ENCODE results near the gene BCAP29. TPM values are rescaled to one million over a fixed set of nuclear protein-coding genes. Genes with fewer than 3 reads are reported as not detected.

The BCAP29 gene
- total RNA-seq, 1 experiment from 2014 or later = 43.2 TPM

- TF ChIP-seq, protein P1, sequence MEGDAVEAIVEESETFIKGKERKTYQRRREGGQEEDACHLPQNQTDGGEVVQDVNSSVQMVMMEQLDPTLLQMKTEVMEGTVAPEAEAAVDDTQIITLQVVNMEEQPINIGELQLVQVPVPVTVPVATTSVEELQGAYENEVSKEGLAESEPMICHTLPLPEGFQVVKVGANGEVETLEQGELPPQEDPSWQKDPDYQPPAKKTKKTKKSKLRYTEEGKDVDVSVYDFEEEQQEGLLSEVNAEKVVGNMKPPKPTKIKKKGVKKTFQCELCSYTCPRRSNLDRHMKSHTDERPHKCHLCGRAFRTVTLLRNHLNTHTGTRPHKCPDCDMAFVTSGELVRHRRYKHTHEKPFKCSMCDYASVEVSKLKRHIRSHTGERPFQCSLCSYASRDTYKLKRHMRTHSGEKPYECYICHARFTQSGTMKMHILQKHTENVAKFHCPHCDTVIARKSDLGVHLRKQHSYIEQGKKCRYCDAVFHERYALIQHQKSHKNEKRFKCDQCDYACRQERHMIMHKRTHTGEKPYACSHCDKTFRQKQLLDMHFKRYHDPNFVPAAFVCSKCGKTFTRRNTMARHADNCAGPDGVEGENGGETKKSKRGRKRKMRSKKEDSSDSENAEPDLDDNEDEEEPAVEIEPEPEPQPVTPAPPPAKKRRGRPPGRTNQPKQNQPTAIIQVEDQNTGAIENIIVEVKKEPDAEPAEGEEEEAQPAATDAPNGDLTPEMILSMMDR (IDR thresholded peaks at IDR 0.05 in 2 of 3, conservative IDR thresholded peaks at IDR 0.05 in 1 of 3; ENCODE audit: borderline replicate concordance in 1 of 3, insufficient read depth in 1 of 3, low read depth in 2 of 3, low read length in 2 of 3) = no peak
Measured at GRCh38 chr7:107652642-107653041, 72.6 kb downstream of the BCAP29 start (continued).

GRCh38 chr7:107658467-107658866 lies 78.4 kb downstream of the BCAP29 start:
- no TSS peak for BruUV-seq (replicated peaks)
- no peaks in the 10 kb centered on the region for H4K20me1 ChIP-seq (ENCODE audit: insufficient read depth)
- H3K9me2 ChIP-seq (ENCODE audit: insufficient read depth) = no peaks in the 10 kb centered on the region
- H3K27me3 ChIP-seq (ENCODE audit: insufficient read depth, low read length) = no peaks in the 10 kb centered on the region
- H3K4me1 ChIP-seq (ENCODE audit: control insufficient read depth in 1 of 2, insufficient read depth in 2 of 2, low read length in 2 of 2) = peaks cover 0 to 16% of the 10 kb centered on the region in 2 experiments; a peak in 2 of 4 replicates
- no peak for ATAC-seq
- H3K4me2 ChIP-seq (ENCODE audit: low read length) = no peak overlapping the region
- DNase-seq (ENCODE audit: low read depth, low spot score) = no peak
- ChIA-PET POLR2A (no interaction called here), RAD21 (ENCODE audit: low non-redundant PET in 1 of 2, low total read pairs in 2 of 2, uncharacterized antibody in 2 of 2, unreplicated experiment in 2 of 2) (no interaction called here), CTCF (no interaction called here)
- H3K9me3 ChIP-seq (ENCODE audit: control insufficient read depth in 1 of 2, insufficient read depth in 1 of 2, low read depth in 1 of 2, low read length in 2 of 2) = no peaks in the 10 kb centered on the region
- no peaks in the 10 kb centered on the region for H3K36me3 ChIP-seq (ENCODE audit: control insufficient read depth in 1 of 2, insufficient read depth in 2 of 2, low read length in 2 of 2)
- intact Hi-C loops (cut with micrococcal nuclease) = no loop called here
- no peak overlapping the region for H2AFZ ChIP-seq (ENCODE audit: low read depth, low read length, poor library complexity, severe bottlenecking)
- no peak overlapping the region for H3K9ac ChIP-seq (ENCODE audit: low read length)
- H3K4me3 ChIP-seq (replicated peaks in 1 of 2; ENCODE audit: low read depth in 1 of 2, low read length in 2 of 2) = no peak overlapping the region
- H3K79me2 ChIP-seq (ENCODE audit: insufficient read depth, low read length) = no peaks in the 10 kb centered on the region
- no peak overlapping the region for H3K27ac ChIP-seq (ENCODE audit: low read depth, low read length)
- TF ChIP-seq EZH2phosphoT487 (IDR thresholded peaks at IDR 0.05; ENCODE audit: borderline replicate concordance) (no peak), CBX3 (IDR thresholded peaks at IDR 0.05; ENCODE audit: low read depth) (no peak), YY1 (IDR thresholded peaks at IDR 0.05; ENCODE audit: extremely low read depth, insufficient replicate concordance, low read depth, low read length) (no peak)
- TF ChIP-seq, protein P2, sequence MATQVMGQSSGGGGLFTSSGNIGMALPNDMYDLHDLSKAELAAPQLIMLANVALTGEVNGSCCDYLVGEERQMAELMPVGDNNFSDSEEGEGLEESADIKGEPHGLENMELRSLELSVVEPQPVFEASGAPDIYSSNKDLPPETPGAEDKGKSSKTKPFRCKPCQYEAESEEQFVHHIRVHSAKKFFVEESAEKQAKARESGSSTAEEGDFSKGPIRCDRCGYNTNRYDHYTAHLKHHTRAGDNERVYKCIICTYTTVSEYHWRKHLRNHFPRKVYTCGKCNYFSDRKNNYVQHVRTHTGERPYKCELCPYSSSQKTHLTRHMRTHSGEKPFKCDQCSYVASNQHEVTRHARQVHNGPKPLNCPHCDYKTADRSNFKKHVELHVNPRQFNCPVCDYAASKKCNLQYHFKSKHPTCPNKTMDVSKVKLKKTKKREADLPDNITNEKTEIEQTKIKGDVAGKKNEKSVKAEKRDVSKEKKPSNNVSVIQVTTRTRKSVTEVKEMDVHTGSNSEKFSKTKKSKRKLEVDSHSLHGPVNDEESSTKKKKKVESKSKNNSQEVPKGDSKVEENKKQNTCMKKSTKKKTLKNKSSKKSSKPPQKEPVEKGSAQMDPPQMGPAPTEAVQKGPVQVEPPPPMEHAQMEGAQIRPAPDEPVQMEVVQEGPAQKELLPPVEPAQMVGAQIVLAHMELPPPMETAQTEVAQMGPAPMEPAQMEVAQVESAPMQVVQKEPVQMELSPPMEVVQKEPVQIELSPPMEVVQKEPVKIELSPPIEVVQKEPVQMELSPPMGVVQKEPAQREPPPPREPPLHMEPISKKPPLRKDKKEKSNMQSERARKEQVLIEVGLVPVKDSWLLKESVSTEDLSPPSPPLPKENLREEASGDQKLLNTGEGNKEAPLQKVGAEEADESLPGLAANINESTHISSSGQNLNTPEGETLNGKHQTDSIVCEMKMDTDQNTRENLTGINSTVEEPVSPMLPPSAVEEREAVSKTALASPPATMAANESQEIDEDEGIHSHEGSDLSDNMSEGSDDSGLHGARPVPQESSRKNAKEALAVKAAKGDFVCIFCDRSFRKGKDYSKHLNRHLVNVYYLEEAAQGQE (IDR thresholded peaks at IDR 0.05; ENCODE audit: low read depth) = no peak
- TF ChIP-seq, protein P1 (IDR thresholded peaks at IDR 0.05 in 2 of 3, conservative IDR thresholded peaks at IDR 0.05 in 1 of 3; ENCODE audit: borderline replicate concordance in 1 of 3, insufficient read depth in 1 of 3, low read depth in 2 of 3, low read length in 2 of 3) = no peak
